H1 (cell line): ENCODE measurements around the gene SRGAP3. TPM values are rescaled to one million over a fixed set of nuclear protein-coding genes. Genes with fewer than 3 reads are reported as not detected.

Experiments used
- CTCF ChIA-PET: fragments of 300-600 bp; sonication (Branson Sonifier 250); formaldehyde crosslinking; loops from one replicate; lab custom pipeline; 2021; ENCODE audit not compliant: partially characterized antibody; lab: Charles Lee
- POLR2A ChIA-PET: fragments of 300-600 bp; sonication (Branson Sonifier 250); formaldehyde crosslinking; loops from one replicate; lab custom pipeline; 2021; ENCODE audit warnings: inconsistent platforms; ENCODE audit not compliant: partially characterized antibody; lab: Charles Lee
- DNase-seq, 2 experiments: peaks; one replicate each; pipeline versions ENCODE4 v3.0.0 to v3.0.0-alpha.2; 2010 to 2022; ENCODE audit warnings: low spot score in 2 of 2, low read depth in 1 of 2, mixed read lengths in 1 of 2
- FAIRE-seq: peaks from 2 replicates; lab custom pipeline; 2011; peaks lifted over from hg19 to GRCh38; lab: Jason Lieb, UNC
- H2AFZ ChIP-seq: 2 replicates; pipeline ENCODE4 v1.8.1; 2012; ENCODE audit warnings: low read length, inconsistent platforms
- H2AK5ac ChIP-seq: 2 replicates; pipeline ENCODE4 v1.6.1; 2013; ENCODE audit warnings: low read depth, low read length
- H2BK120ac ChIP-seq: replicated peaks from 2 replicates; pipeline ENCODE3; 2013; ENCODE audit warnings: low read depth, low read length, inconsistent platforms
- H2BK12ac ChIP-seq: 2 replicates; pipeline ENCODE4 v1.6.1; 2013; ENCODE audit warnings: low read depth, low read length
- H2BK15ac ChIP-seq: 2 replicates; pipeline ENCODE4 v1.6.1; 2013; ENCODE audit warnings: low read length
- H2BK20ac ChIP-seq: 2 replicates; pipeline ENCODE4 v1.6.1; 2013; ENCODE audit warnings: low read length
- H2BK5ac ChIP-seq: 2 replicates; pipeline ENCODE4 v1.6.1; 2013; ENCODE audit warnings: low read depth, low read length
- H3K14ac ChIP-seq: 2 replicates; pipeline ENCODE4 v1.6.1; 2013; ENCODE audit warnings: inconsistent platforms; ENCODE audit not compliant: insufficient read length
- H3K18ac ChIP-seq: 2 replicates; pipeline ENCODE4 v1.6.1; 2013; ENCODE audit warnings: low read length; ENCODE audit errors: extremely low read depth
- H3K23ac ChIP-seq: 2 replicates; pipeline ENCODE4 v1.6.1; 2013; ENCODE audit warnings: inconsistent platforms; ENCODE audit not compliant: insufficient read length
- H3K23me2 ChIP-seq: 2 replicates; pipeline ENCODE4 v1.6.1; 2013; ENCODE audit warnings: low read depth, low read length
- H3K27ac ChIP-seq: 2 replicates; pipeline ENCODE4 v1.6.1; 2011; ENCODE audit warnings: low read depth, low read length, inconsistent platforms
- H3K27me3 ChIP-seq, 4 experiments: replicated peaks in 1 of 4; 1 replicate in 1 of 4; 2 replicates in 3 of 4; pipeline versions ENCODE4 v1.6.1 to v1.8.1; 2011 to 2013; ENCODE audit warnings: low read length in 3 of 4, mild to moderate bottlenecking in 3 of 4, inconsistent platforms in 2 of 4, mixed read lengths in 2 of 4, moderate library complexity in 1 of 4; ENCODE audit not compliant: control insufficient read depth in 3 of 4, insufficient read depth in 3 of 4; ENCODE audit errors: extremely low read depth in 1 of 4
- H3K36me3 ChIP-seq, 4 experiments: 2 replicates each; pipeline versions ENCODE4 v1.6.1 to v1.8.1; 2011 to 2013; ENCODE audit warnings: mild to moderate bottlenecking in 4 of 4, low read length in 3 of 4, moderate library complexity in 2 of 4, control low read depth in 1 of 4, inconsistent platforms in 1 of 4; ENCODE audit not compliant: insufficient read depth in 4 of 4, control insufficient read depth in 2 of 4
- H3K4ac ChIP-seq: replicated peaks from 2 replicates; pipeline ENCODE3; 2013; ENCODE audit warnings: low read length, low read depth, mixed read lengths, inconsistent platforms; ENCODE audit not compliant: insufficient read length
- H3K4me1 ChIP-seq, 4 experiments: replicated peaks in 1 of 4; 1 replicate in 1 of 4; 2 replicates in 3 of 4; pipeline versions ENCODE4 v1.6.1 to v1.8.1; 2011 to 2013; ENCODE audit warnings: low read length in 3 of 4, inconsistent platforms in 2 of 4, mixed read lengths in 1 of 4; ENCODE audit not compliant: insufficient read depth in 4 of 4, control insufficient read depth in 3 of 4
- H3K4me2 ChIP-seq, 2 experiments: 2 replicates each; pipeline versions ENCODE4 v1.6.1 to v1.8.1; 2011 to 2013; ENCODE audit warnings: low read depth in 2 of 2, low read length in 2 of 2, control low read depth in 1 of 2, inconsistent platforms in 1 of 2, mild to moderate bottlenecking in 1 of 2; ENCODE audit not compliant: insufficient read depth in 1 of 2
- H3K4me3 ChIP-seq, 4 experiments: fragments of 200-600, 300-600 bp in 1 of 4; sonication (generic), shearing (Covaris generic), sonication (Bioruptor Twin) in 1 of 4; 2 replicates each; pipeline versions ENCODE4 v1.5.1 to v1.8.1; 2011 to 2016; ENCODE audit warnings: low read length in 4 of 4, low read depth in 3 of 4, control low read depth in 2 of 4, inconsistent platforms in 2 of 4, mild to moderate bottlenecking in 2 of 4, mixed read lengths in 1 of 4, moderate library complexity in 1 of 4; ENCODE audit not compliant: insufficient read depth in 2 of 4; ENCODE audit errors: extremely low read depth in 1 of 4
- H3K56ac ChIP-seq: replicated peaks from 2 replicates; pipeline ENCODE3; 2013; ENCODE audit warnings: low read depth, mild to moderate bottlenecking, mixed read lengths, low read length, inconsistent platforms; ENCODE audit not compliant: insufficient read length
- H3K79me1 ChIP-seq: 2 replicates; pipeline ENCODE4 v1.6.1; 2013; ENCODE audit warnings: low read depth, low read length, control low read depth
- H3K79me2 ChIP-seq, 2 experiments: 2 replicates each; pipeline versions ENCODE4 v1.6.1 to v1.8.1; 2012 to 2013; ENCODE audit warnings: low read length in 2 of 2, mild to moderate bottlenecking in 2 of 2, inconsistent platforms in 1 of 2; ENCODE audit not compliant: insufficient read depth in 2 of 2, control insufficient read depth in 1 of 2
- H3K9ac ChIP-seq, 4 experiments: replicated peaks in 1 of 4; 1 replicate in 1 of 4; 2 replicates in 3 of 4; pipeline versions ENCODE4 v1.6.1 to v1.8.1; 2011 to 2013; ENCODE audit warnings: low read depth in 3 of 4, low read length in 3 of 4, control low read depth in 2 of 4, mild to moderate bottlenecking in 2 of 4, moderate library complexity in 2 of 4, inconsistent platforms in 1 of 4; ENCODE audit errors: extremely low read depth in 1 of 4
- H3K9me3 ChIP-seq, 2 experiments: 2 replicates each; pipeline versions ENCODE4 v1.6.1 to v1.8.1; 2012 to 2013; ENCODE audit warnings: mild to moderate bottlenecking in 2 of 2, moderate library complexity in 2 of 2, control low read depth in 1 of 2, inconsistent platforms in 1 of 2, low read depth in 1 of 2, low read length in 1 of 2, mixed read lengths in 1 of 2; ENCODE audit not compliant: insufficient read depth in 2 of 2
- H4K20me1 ChIP-seq, 2 experiments: replicated peaks in 1 of 2; 2 replicates each; pipeline versions ENCODE3 to v1.8.1; 2011 to 2013; ENCODE audit warnings: inconsistent platforms in 2 of 2, low read length in 2 of 2, mild to moderate bottlenecking in 1 of 2; ENCODE audit not compliant: insufficient read depth in 2 of 2, control insufficient read depth in 1 of 2
- H4K5ac ChIP-seq: 2 replicates; pipeline ENCODE4 v1.6.1; 2013; ENCODE audit warnings: low read length, low read depth, mixed read lengths, inconsistent platforms; ENCODE audit not compliant: insufficient read length
- H4K8ac ChIP-seq: 2 replicates; pipeline ENCODE4 v1.8.0; 2013; ENCODE audit warnings: mild to moderate bottlenecking, moderate library complexity, low read length, inconsistent platforms; ENCODE audit not compliant: insufficient read depth; ENCODE audit errors: extremely low read depth
- H4K91ac ChIP-seq: replicated peaks from 2 replicates; pipeline ENCODE3; 2013; ENCODE audit warnings: low read length, mixed read lengths, inconsistent platforms; ENCODE audit not compliant: insufficient read length
- CEBPB ChIP-seq: IDR thresholded peaks from 2 replicates; pipeline ENCODE4 v1.6.1; 2012; ENCODE audit warnings: low read depth, low read length
- CHD2 ChIP-seq: IDR thresholded peaks from 2 replicates; pipeline ENCODE4 v1.6.1; 2012; ENCODE audit warnings: low read length, improper control_type of control experiment
- CTCF ChIP-seq, 3 experiments: IDR thresholded peaks; 1 replicate in 2 of 3; 2 replicates in 1 of 3; pipeline versions ENCODE4 v1.5.1 to v1.6.1; 2011; ENCODE audit warnings: low read length in 3 of 3, mild to moderate bottlenecking in 3 of 3, inconsistent platforms in 2 of 3, low read depth in 1 of 3, moderate library complexity in 1 of 3; ENCODE audit not compliant: insufficient read depth in 1 of 3; ENCODE audit errors: control extremely low read depth in 1 of 3
- HDAC2 ChIP-seq, 2 experiments: fragments of 300-600 bp in 1 of 2; sonication (generic) in 1 of 2; IDR thresholded peaks; 2 replicates each; pipeline ENCODE4 v1.6.1; 2011 to 2012; ENCODE audit warnings: low read depth in 2 of 2, low read length in 2 of 2, mild to moderate bottlenecking in 2 of 2, moderate library complexity in 2 of 2, borderline replicate concordance in 1 of 2, inconsistent platforms in 1 of 2
- KDM4A ChIP-seq: IDR thresholded peaks from one replicate; pipeline ENCODE4 v1.7.1; 2012; ENCODE audit warnings: low read depth, mild to moderate bottlenecking, moderate library complexity, low read length, inconsistent platforms; ENCODE audit not compliant: severe bottlenecking
- POLR2A ChIP-seq, 2 experiments: IDR thresholded peaks; 1 replicate in 1 of 2; 2 replicates in 1 of 2; pipeline ENCODE4 v1.6.1; 2011; ENCODE audit warnings: low read depth in 2 of 2, low read length in 2 of 2, mild to moderate bottlenecking in 2 of 2; ENCODE audit errors: control extremely low read depth in 1 of 2
- POLR2AphosphoS5 ChIP-seq: IDR thresholded peaks from 2 replicates; pipeline ENCODE4 v1.6.1; 2011; ENCODE audit warnings: low read depth, low read length
- RXRA ChIP-seq: IDR thresholded peaks from 2 replicates; pipeline ENCODE4 v1.6.1; 2011; ENCODE audit warnings: low read depth, mild to moderate bottlenecking, low read length, moderate library complexity; ENCODE audit not compliant: insufficient read depth
- USF2 ChIP-seq: IDR thresholded peaks from 2 replicates; pipeline ENCODE4 v1.6.1; 2011; ENCODE audit warnings: low read length, improper control_type of control experiment
- ZNF274 ChIP-seq: IDR thresholded peaks from 2 replicates; pipeline ENCODE4 v1.7.0; 2012; ENCODE audit warnings: low read length, borderline replicate concordance; ENCODE audit errors: extremely low read depth
- WGBS, 2 experiments: shearing (Covaris generic) in 1 of 2; methylation state at CpG; one replicate each; pipeline versions ENCODE4 v1.1.6 to v1.1.7; 2013 to 2015; ENCODE audit warnings: low lambda C conversion rate in 2 of 2, mixed read lengths in 2 of 2, inconsistent platforms in 1 of 2, low coverage in 1 of 2, missing lambda C conversion rate in 1 of 2; ENCODE audit not compliant: insufficient replicate concordance in 2 of 2, insufficient coverage in 1 of 2, insufficient read length in 1 of 2; ENCODE audit errors: extremely low coverage in 1 of 2, missing lambda C conversion rate in 1 of 2; 5-methylcytosine and 5-hydroxymethylcytosine counted together
- polyA plus RNA-seq, 7 experiments: library from polyadenylated mRNA; depleted of rRNA in 3 of 7; stranded (reverse) in 5 of 7; unstranded in 2 of 7; fragments of >200 nt in 5 of 7; fragments of 200-250 nt in 2 of 7; gene quantifications; 1 replicate in 5 of 7; 2 replicates in 1 of 7; 4 replicates in 1 of 7; pipeline versions ENCODE4 v1.2.1 to v1.2.3, GENCODE V29; 2011 to 2013; ENCODE audit warnings: missing spikeins in 2 of 7, mixed read lengths in 2 of 7
- total RNA-seq: library from RNA; stranded (reverse); fragmentation: NEBNext Ultra II Directional; extraction: Animal tissue kit (Norgen Biotek cat#: 25700); gene quantifications from 2 replicates; pipeline ENCODE4 v1.2.1, GENCODE V29; 2021
- TF ChIP-seq, protein P1 (sequence below): IDR thresholded peaks from 2 replicates; pipeline ENCODE4 v1.6.1; 2011; ENCODE audit warnings: low read depth, mild to moderate bottlenecking, low read length; ENCODE audit not compliant: insufficient read depth

SRGAP3 gene
- total and polyA plus RNA-seq, 2 of the 8 experiments (the other 6 are each of a cell fraction or from before 2014, with no cell fraction given), result 5.8 to 11.4 TPM

GRCh38 chr3:9271903-9272302, 22.5 kb upstream of the SRGAP3 start:
- H3K36me3 ChIP-seq, result no peaks in the 10 kb centered on the region
- TF ChIP-seq RXRA (no peak), USF2 (no peak), ZNF274 (no peak), CEBPB (no peak), POLR2AphosphoS5 (no peak), CHD2 (no peak), POLR2A (IDR thresholded peaks at IDR 0.05; ENCODE audit: control extremely low read depth in 1 of 2, low read depth in 2 of 2, low read length in 2 of 2) (no peak), CTCF (IDR thresholded peaks at IDR 0.05; ENCODE audit: control extremely low read depth in 1 of 3, insufficient read depth in 1 of 3, low read depth in 1 of 3, low read length in 3 of 3) (no peak), HDAC2 (IDR thresholded peaks at IDR 0.05; ENCODE audit: borderline replicate concordance in 1 of 2, low read depth in 2 of 2, low read length in 2 of 2) (no peak), KDM4A (no peak)
- TF ChIP-seq, protein P1, sequence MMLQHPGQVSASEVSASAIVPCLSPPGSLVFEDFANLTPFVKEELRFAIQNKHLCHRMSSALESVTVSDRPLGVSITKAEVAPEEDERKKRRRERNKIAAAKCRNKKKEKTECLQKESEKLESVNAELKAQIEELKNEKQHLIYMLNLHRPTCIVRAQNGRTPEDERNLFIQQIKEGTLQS, result no peak

More at GRCh38 chr3:9271903-9272302, 22.5 kb upstream of the SRGAP3 start:
- Histone ChIP-seq H3K14ac (no peak overlapping the region), H3K23ac (no peak overlapping the region), H3K18ac (no peak overlapping the region), H4K20me1 (no peaks in the 10 kb centered on the region), H3K23me2 (no peaks in the 10 kb centered on the region), H3K4me2 (no peak overlapping the region), H2BK5ac (no peak overlapping the region), H4K8ac (no peak overlapping the region), H3K4ac (no peak overlapping the region), H4K91ac (no peak overlapping the region), H3K4me1 (no peaks in the 10 kb centered on the region), H3K27ac (no peak overlapping the region), H3K9me3 (no peaks in the 10 kb centered on the region), H2AK5ac (no peak overlapping the region), H3K56ac (no peak overlapping the region), H3K79me2 (no peaks in the 10 kb centered on the region), H4K5ac (no peak overlapping the region), H2BK12ac (no peak overlapping the region), H2BK20ac (no peak overlapping the region), H2BK15ac (no peak overlapping the region), H2BK120ac (no peak overlapping the region), H3K79me1 (no peaks in the 10 kb centered on the region), H3K4me3 (no peak overlapping the region), H3K27me3 (no peaks in the 10 kb centered on the region), H2AFZ (no peak overlapping the region), H3K9ac (no peak overlapping the region)
- ChIA-PET CTCF (no interaction called here), POLR2A (no interaction called here)
- WGBS, 2 experiments, result 83% methylated on average over 6 of the region's 6 CpGs; no CpG with 5 or more reads in 1 of the 2 experiments
- FAIRE-seq, result no peak
- DNase-seq, result no peak
